Neuronal stem cell (in vitro differentiated cells): Measurements from ENCODE around the gene MICALL2.

Source experiments
- DNase-seq: peaks from one replicate; pipeline ENCODE4 v3.0.0-alpha.2; 2013; ENCODE audit warnings: low spot score
- H2AFZ ChIP-seq: one replicate; pipeline ENCODE4 v1.6.1; 2013; ENCODE audit warnings: mild to moderate bottlenecking, low read length, inconsistent platforms
- H2AK5ac ChIP-seq: 2 replicates; pipeline ENCODE4 v1.6.1; 2013; ENCODE audit warnings: low read depth, mild to moderate bottlenecking, inconsistent platforms, low read length, moderate library complexity, mixed read lengths
- H2BK120ac ChIP-seq: 2 replicates; pipeline ENCODE4 v1.6.1; 2013; ENCODE audit warnings: low read depth, mild to moderate bottlenecking, inconsistent platforms, low read length, moderate library complexity, mixed read lengths
- H2BK12ac ChIP-seq: one replicate; pipeline ENCODE4 v1.6.1; 2013; ENCODE audit warnings: low read length, inconsistent platforms
- H2BK15ac ChIP-seq: 2 replicates; pipeline ENCODE4 v1.6.1; 2013; ENCODE audit warnings: mild to moderate bottlenecking, low read length, inconsistent platforms, mixed read lengths
- H2BK5ac ChIP-seq: one replicate; pipeline ENCODE4 v1.6.1; 2013; ENCODE audit warnings: inconsistent platforms, mild to moderate bottlenecking, low read length, moderate library complexity
- H3K14ac ChIP-seq: one replicate; pipeline ENCODE4 v1.6.1; 2013; ENCODE audit warnings: low read length, inconsistent platforms
- H3K18ac ChIP-seq: 2 replicates; pipeline ENCODE4 v1.6.1; 2013; ENCODE audit warnings: low read length, inconsistent platforms
- H3K23ac ChIP-seq: 2 replicates; pipeline ENCODE4 v1.6.1; 2013; ENCODE audit warnings: low read depth, mild to moderate bottlenecking, mixed read lengths, low read length, inconsistent platforms; ENCODE audit not compliant: poor library complexity
- H3K27ac ChIP-seq: replicated peaks from 3 replicates; pipeline ENCODE4 v1.5.1; 2013; ENCODE audit warnings: low read length, inconsistent platforms
- H3K27me3 ChIP-seq, 3 experiments: 2 replicates each; pipeline ENCODE4 v1.6.1; 2013; ENCODE audit warnings: low read length in 3 of 3, mild to moderate bottlenecking in 2 of 3, inconsistent platforms in 1 of 3, low read depth in 1 of 3, mixed read lengths in 1 of 3, moderate library complexity in 1 of 3; ENCODE audit not compliant: control insufficient read depth in 3 of 3, insufficient read depth in 3 of 3
- H3K36me3 ChIP-seq, 2 donors: replicated peaks in 1 of 2; 2 replicates each; pipeline ENCODE4 v1.6.1; 2013; ENCODE audit warnings: low read length in 2 of 2; ENCODE audit not compliant: control insufficient read depth in 2 of 2, insufficient read depth in 2 of 2
- H3K4ac ChIP-seq: 2 replicates; pipeline ENCODE4 v1.6.1; 2013; ENCODE audit warnings: inconsistent platforms, mild to moderate bottlenecking, low read length, moderate library complexity
- H3K4me1 ChIP-seq, 2 donors: 1 replicate in 1 of 2; 2 replicates in 1 of 2; pipeline ENCODE4 v1.6.1; 2013; ENCODE audit warnings: low read length in 2 of 2, low read depth in 1 of 2; ENCODE audit not compliant: control insufficient read depth in 2 of 2, insufficient read depth in 1 of 2
- H3K4me2 ChIP-seq: one replicate; pipeline ENCODE4 v1.6.1; 2013; ENCODE audit warnings: mild to moderate bottlenecking, low read length, inconsistent platforms; ENCODE audit not compliant: insufficient read depth, poor library complexity, severe bottlenecking
- H3K4me3 ChIP-seq, 2 donors: 2 replicates each; pipeline ENCODE4 v1.5.1; 2013; ENCODE audit warnings: low read length in 2 of 2, mild to moderate bottlenecking in 2 of 2, inconsistent platforms in 1 of 2, moderate library complexity in 1 of 2
- H3K79me1 ChIP-seq: one replicate; pipeline ENCODE4 v1.6.1; 2013; ENCODE audit warnings: low read depth, mild to moderate bottlenecking, inconsistent platforms, low read length, moderate library complexity
- H3K9ac ChIP-seq: one replicate; pipeline ENCODE4 v1.6.1; 2013; ENCODE audit warnings: mild to moderate bottlenecking, low read depth, low read length, inconsistent platforms; ENCODE audit not compliant: poor library complexity
- H3K9me3 ChIP-seq, 2 donors: replicated peaks in 1 of 2; 2 replicates each; pipeline versions ENCODE3 to v1.6.1; 2013; ENCODE audit warnings: low read length in 2 of 2, mild to moderate bottlenecking in 2 of 2, inconsistent platforms in 1 of 2, low read depth in 1 of 2, mixed read lengths in 1 of 2, moderate library complexity in 1 of 2; ENCODE audit not compliant: control insufficient read depth in 2 of 2, insufficient read depth in 1 of 2
- H4K8ac ChIP-seq: one replicate; pipeline ENCODE4 v1.6.1; 2013; ENCODE audit warnings: low read depth, mild to moderate bottlenecking, inconsistent platforms, low read length, moderate library complexity
- H4K91ac ChIP-seq: one replicate; pipeline ENCODE4 v1.6.1; 2013; ENCODE audit warnings: low read length, low read depth, mild to moderate bottlenecking, inconsistent platforms; ENCODE audit not compliant: poor library complexity
- WGBS, 2 donors: extraction: QIAGEN DNeasy Blood & Tissue Kit; methylation state at CpG; one replicate each; pipeline ENCODE4 v1.1.7; 2013; ENCODE audit warnings: missing lambda C conversion rate in 2 of 2, mixed read lengths in 1 of 2; ENCODE audit not compliant: insufficient read length in 2 of 2, insufficient replicate concordance in 1 of 2; ENCODE audit errors: extremely low coverage in 2 of 2; 5-methylcytosine and 5-hydroxymethylcytosine counted together

MICALL2 gene

GRCh38 chr7:1433128-1433920 is 25.9 kb downstream of the MICALL2 start:
- H3K18ac ChIP-seq, result peak overlapping the region; percentile 90
- H2BK15ac ChIP-seq, result peak overlapping the region; percentile 94
- H4K91ac ChIP-seq, result peak overlapping the region; percentile 43
- H2BK12ac ChIP-seq, result peak overlapping the region; percentile 16
- no peak overlapping the region for H3K4me2 ChIP-seq
- peak overlapping the region; percentile 95 for H2AK5ac ChIP-seq
- DNase-seq, result no peak
- no peak overlapping the region for H3K27ac ChIP-seq
- H3K9ac ChIP-seq, result no peak overlapping the region
- H3K4ac ChIP-seq, result no peak overlapping the region
- WGBS, 2 donors, result no CpG with 5 or more reads among the region's 25 CpGs
- no peaks in the 10 kb centered on the region for H3K9me3 ChIP-seq
- no peak overlapping the region for H3K4me3 ChIP-seq
- H2BK120ac ChIP-seq, result no peak overlapping the region
- H3K23ac ChIP-seq, result peak overlapping the region; percentile 55
- no peaks in the 10 kb centered on the region for H3K36me3 ChIP-seq
- no peak overlapping the region for H2AFZ ChIP-seq
- peaks cover 0 to 5% of the 10 kb centered on the region in 2 donors for H3K4me1 ChIP-seq
- H4K8ac ChIP-seq, result no peak overlapping the region
- peaks cover 2% of the 10 kb centered on the region for H3K79me1 ChIP-seq
- H2BK5ac ChIP-seq, result no peak overlapping the region
- no peak overlapping the region for H3K14ac ChIP-seq
- H3K27me3 ChIP-seq, result peaks cover 0 to 35% (median 4%) of the 10 kb centered on the region in 3 experiments

- Histone ChIP-seq H3K4me1 (peaks cover 0 to 5% of the 10 kb centered on the region in 2 donors), H3K4me3 (no peak overlapping the region), H3K79me1 (peaks cover 2% of the 10 kb centered on the region), H3K23ac (peak overlapping the region; percentile 97), H3K36me3 (no peaks in the 10 kb centered on the region), H2AK5ac (peak overlapping the region; percentile 96), H3K18ac (peak overlapping the region; percentile 90), H3K4ac (no peak overlapping the region), H3K14ac (peak overlapping the region; percentile 82), H2BK120ac (no peak overlapping the region), H3K27ac (no peak overlapping the region), H2BK15ac (peak overlapping the region; percentile 94), H3K9ac (peak overlapping the region; percentile 30), H4K8ac (no peak overlapping the region), H3K27me3 (peaks cover 0 to 35% (median 4%) of the 10 kb centered on the region in 3 experiments), H4K91ac (peak overlapping the region; percentile 43), H2BK12ac (peak overlapping the region; percentile 63), H3K9me3 (no peaks in the 10 kb centered on the region), H2AFZ (no peak overlapping the region), H3K4me2 (no peak overlapping the region), H2BK5ac (peak overlapping the region; percentile 53)
- no CpG with 5 or more reads among the region's 30 CpGs for WGBS, 2 donors
- peak; percentile 78 for DNase-seq
Observed at GRCh38 chr7:1432411-1433082, 26.7 kb downstream of the MICALL2 start.

GRCh38 chr7:1431634-1432380 is 27.5 kb downstream of the MICALL2 start:
- peak overlapping the region; percentile 85 for H2BK15ac ChIP-seq
- no peak overlapping the region for H4K91ac ChIP-seq
- H3K4me3 ChIP-seq, result no peak overlapping the region
- H3K9me3 ChIP-seq, result no peaks in the 10 kb centered on the region
- H2BK5ac ChIP-seq, result peak overlapping the region; percentile 53
- H3K14ac ChIP-seq, result peak overlapping the region; percentile 82
- no peak overlapping the region for H3K9ac ChIP-seq
- peak overlapping the region; percentile 41 for H2BK12ac ChIP-seq
- H3K18ac ChIP-seq, result peak overlapping the region; percentile 80
- peaks cover 0 to 5% of the 10 kb centered on the region in 2 donors for H3K4me1 ChIP-seq
- peak overlapping the region; percentile 96 for H2AK5ac ChIP-seq
- H3K79me1 ChIP-seq, result no peaks in the 10 kb centered on the region
- H3K27ac ChIP-seq, result no peak overlapping the region
- H2AFZ ChIP-seq, result no peak overlapping the region
- H3K23ac ChIP-seq, result peak overlapping the region; percentile 97
- no CpG with 5 or more reads among the region's 22 CpGs for whole genome bisulfite sequencing, 2 donors
- no peak overlapping the region for H4K8ac ChIP-seq
- no peak overlapping the region for H3K4ac ChIP-seq
- no peak for DNase-seq
- H3K27me3 ChIP-seq, result peaks cover 0 to 35% (median 4%) of the 10 kb centered on the region in 3 experiments
- H3K36me3 ChIP-seq, result no peaks in the 10 kb centered on the region
- no peak overlapping the region for H2BK120ac ChIP-seq
- no peak overlapping the region for H3K4me2 ChIP-seq
